OCI-LY7 (cell line): ENCODE results near the gene SLC13A1. TPM values are rescaled to one million over a fixed set of nuclear protein-coding genes. Genes with fewer than 3 reads are reported as not detected.

Experiments
- BruUV-seq: library from RNA; stranded (reverse); fragments of 400-500 nt; replicated peaks from 2 replicates; lab custom pipeline; 2021; lab: Mats Ljungman, UMichigan
- CTCF ChIA-PET: fragments of 300-600 bp; sonication (Branson Sonifier 250); formaldehyde crosslinking; loops from one replicate; lab custom pipeline; 2022; ENCODE audit warnings: antibody characterized with exemption; ENCODE audit not compliant: unreplicated experiment; lab: Charles Lee
- POLR2A ChIA-PET: fragments of 300-600 bp; sonication (Branson Sonifier 250); formaldehyde crosslinking; loops from one replicate; lab custom pipeline; 2022; ENCODE audit warnings: antibody characterized with exemption; lab: Charles Lee
- DNase-seq: peaks from one replicate; pipeline ENCODE4 v3.0.0-alpha.2; 2015; ENCODE audit warnings: low spot score
- H2AFZ ChIP-seq: fragments of 200-600 bp; sonication (generic), shearing (Covaris generic); 2 replicates; pipeline ENCODE4 v1.6.1; 2014; ENCODE audit warnings: mild to moderate bottlenecking, antibody characterized with exemption, low read length, moderate library complexity
- H3K27ac ChIP-seq: fragments of 200-600 bp; sonication (generic); 2 replicates; pipeline ENCODE4 v1.5.1; 2014; ENCODE audit warnings: mixed run types, low read depth, mild to moderate bottlenecking, moderate library complexity, low read length, inconsistent platforms; ENCODE audit not compliant: poor library complexity, severe bottlenecking
- H3K36me3 ChIP-seq: fragments of 200-600 bp; sonication (generic); 2 replicates; pipeline ENCODE4 v1.6.1; 2014; ENCODE audit warnings: mild to moderate bottlenecking, antibody characterized with exemption, low read length, moderate library complexity, mixed read lengths; ENCODE audit not compliant: insufficient read depth
- H3K4me1 ChIP-seq: fragments of 200-600 bp; sonication (generic); 2 replicates; pipeline ENCODE4 v1.5.1; 2014; ENCODE audit warnings: mild to moderate bottlenecking, low read length; ENCODE audit not compliant: insufficient read depth, poor library complexity, severe bottlenecking
- H3K4me2 ChIP-seq: fragments of 200-600 bp; sonication (generic); 2 replicates; pipeline ENCODE4 v1.6.1; 2014; ENCODE audit warnings: mild to moderate bottlenecking, low read length
- H3K4me3 ChIP-seq: fragments of 200-600 bp; sonication (generic); 2 replicates; pipeline ENCODE4 v1.5.1; 2014; ENCODE audit warnings: mild to moderate bottlenecking, low read depth, low read length; ENCODE audit not compliant: poor library complexity, severe bottlenecking
- H3K79me2 ChIP-seq: fragments of 200-600 bp; sonication (generic); 2 replicates; pipeline ENCODE4 v1.6.1; 2016; ENCODE audit warnings: low read depth, mild to moderate bottlenecking, low read length, moderate library complexity, mixed read lengths; ENCODE audit not compliant: insufficient read depth
- H3K9me2 ChIP-seq: fragments of 200-600 bp; sonication (generic); 2 replicates; pipeline ENCODE4 v1.6.1; 2016; ENCODE audit warnings: mild to moderate bottlenecking, low read length, mixed read lengths; ENCODE audit not compliant: insufficient read depth
- H3K9me3 ChIP-seq: fragments of 200-600 bp; sonication (generic); 2 replicates; pipeline ENCODE4 v1.6.1; 2014; ENCODE audit warnings: mild to moderate bottlenecking, mixed run types, low read length, mixed read lengths
- H4K20me1 ChIP-seq: fragments of 200-600 bp; sonication (generic); 2 replicates; pipeline ENCODE4 v1.6.1; 2014; ENCODE audit warnings: mild to moderate bottlenecking, antibody characterized with exemption, low read length, moderate library complexity, mixed read lengths; ENCODE audit not compliant: insufficient read depth
- CTCF ChIP-seq: fragments of 200-600 bp; sonication (generic); conservative IDR thresholded peaks from 2 replicates; pipeline ENCODE4 v1.5.1; 2014; ENCODE audit warnings: mild to moderate bottlenecking, antibody characterized with exemption, low read length, moderate library complexity, mixed read lengths
- EZH2phosphoT487 ChIP-seq: fragments of 200-600 bp; sonication (generic); IDR thresholded peaks from 2 replicates; pipeline ENCODE4 v1.6.1; 2018; ENCODE audit warnings: low read depth, borderline replicate concordance, mild to moderate bottlenecking, mixed run types, antibody characterized with exemption, low read length, moderate library complexity, mixed read lengths
- intact Hi-C: fragments of 100-400 bp; cut with micrococcal nuclease; formaldehyde crosslinking; loops from one replicate; pipeline ENCODE4 v1.10.0; 2022; ENCODE audit not compliant: unreplicated experiment
- total RNA-seq, 2 experiments: library from RNA; depleted of rRNA in 1 of 2; stranded (reverse); fragments of >200 nt in 1 of 2; shearing (Covaris generic) in 1 of 2; gene quantifications; 2 replicates each; pipeline ENCODE4 v1.2.3, GENCODE V29; 2014 to 2022

SLC13A1 gene
- total RNA-seq, 2 experiments from 2014 or later, result not detected

DNA sequence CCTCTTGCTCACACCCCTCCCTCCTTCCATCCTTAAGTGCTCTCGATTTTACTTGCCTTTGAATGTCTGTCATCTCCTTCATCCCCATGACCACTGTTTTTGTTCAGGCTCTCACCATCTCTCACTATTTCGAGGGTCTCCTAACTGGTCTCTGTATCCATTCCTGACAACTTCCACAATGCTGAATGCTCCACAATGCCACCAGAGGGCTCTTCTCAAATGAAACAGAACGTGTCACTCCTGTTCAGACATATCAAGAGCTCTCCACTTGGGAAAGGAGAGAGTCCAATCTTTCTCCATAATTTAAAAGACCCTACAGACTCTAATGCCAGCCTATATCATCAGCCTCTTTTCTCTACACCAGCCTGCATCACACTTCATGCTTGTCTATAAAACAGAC is 9.0 kb upstream of the SLC13A1 start:
- peak; percentile 44 for TF ChIP-seq CTCF
- no peak for TF ChIP-seq EZH2phosphoT487
- no peaks in the 10 kb centered on the region for H3K9me2 ChIP-seq
- DNase-seq, result peak; percentile 2
- no peaks in the 10 kb centered on the region for H3K9me3 ChIP-seq
- no peaks in the 10 kb centered on the region for H3K79me2 ChIP-seq
- no TSS peak for BruUV-seq
- H3K4me2 ChIP-seq, result no peak overlapping the region
- no peaks in the 10 kb centered on the region for H4K20me1 ChIP-seq
- H3K27ac ChIP-seq, result no peak overlapping the region
- H3K36me3 ChIP-seq, result no peaks in the 10 kb centered on the region
- POLR2A ChIA-PET, result no interaction called here
- CTCF ChIA-PET, result no interaction called here
- no peaks in the 10 kb centered on the region for H3K4me1 ChIP-seq
- no peak overlapping the region for H2AFZ ChIP-seq
- intact Hi-C loops, result no loop called here
- H3K4me3 ChIP-seq, result no peak overlapping the region

DNA sequence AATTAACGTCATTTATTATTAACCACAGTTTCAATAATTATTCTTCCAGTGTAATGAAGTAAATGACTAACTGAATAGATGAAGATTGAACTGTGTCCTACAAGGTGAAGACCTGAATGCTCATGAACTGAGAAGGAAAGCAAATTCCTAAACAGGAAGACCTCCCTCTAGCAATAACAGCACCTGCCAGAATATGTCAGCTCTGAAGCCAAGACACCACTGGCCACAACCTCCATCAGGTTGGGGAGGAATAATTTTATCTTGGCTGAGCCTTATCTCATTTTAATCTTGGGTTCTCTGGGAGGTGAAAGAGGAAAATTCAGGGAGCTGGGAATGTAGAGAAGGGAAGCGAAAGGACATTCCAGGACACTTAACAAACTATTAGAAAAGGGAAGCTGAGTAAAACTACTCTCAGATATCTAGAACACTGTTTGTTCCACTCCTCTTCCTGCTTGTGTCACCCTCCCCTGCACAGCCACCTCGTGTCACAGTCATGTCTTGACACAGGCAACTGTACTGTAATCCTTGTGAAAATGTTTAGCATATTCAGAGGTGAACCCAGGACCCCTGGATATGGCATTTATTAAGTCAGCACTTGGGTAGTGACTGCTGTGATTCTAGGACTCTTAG is 4.6 kb upstream of the SLC13A1 start:
- Histone ChIP-seq H3K9me3 (no peaks in the 10 kb centered on the region), H3K4me3 (no peak overlapping the region), H2AFZ (no peak overlapping the region), H3K9me2 (no peaks in the 10 kb centered on the region), H3K79me2 (no peaks in the 10 kb centered on the region), H3K4me1 (no peaks in the 10 kb centered on the region), H3K27ac (no peak overlapping the region), H3K4me2 (no peak overlapping the region), H3K36me3 (no peaks in the 10 kb centered on the region), H4K20me1 (no peaks in the 10 kb centered on the region)
- no TSS peak for BruUV-seq
- no peak for DNase-seq
- POLR2A ChIA-PET, result interaction anchor here (0.7 kb wide), 3 partner anchors 19 to 519 kb away, joined by 3 to 4 read pairs (median 3); no protein-coding TSS in a partner anchor
- CTCF ChIA-PET, result no interaction called here
- TF ChIP-seq EZH2phosphoT487, result no peak
- intact Hi-C loops, result no loop called here

GRCh38 chr7:123201901-123202300 is 2.1 kb upstream of the SLC13A1 start:
- H3K4me3 ChIP-seq, result no peak overlapping the region
- TF ChIP-seq CTCF (no peak), EZH2phosphoT487 (no peak)
- H4K20me1 ChIP-seq, result no peaks in the 10 kb centered on the region
- no peak overlapping the region for H2AFZ ChIP-seq
- CTCF ChIA-PET, result no interaction called here
- intact Hi-C loops, result no loop called here
- H3K9me3 ChIP-seq, result no peaks in the 10 kb centered on the region
- H3K4me2 ChIP-seq, result no peak overlapping the region
- POLR2A ChIA-PET, result no interaction called here
- H3K79me2 ChIP-seq, result no peaks in the 10 kb centered on the region
- H3K9me2 ChIP-seq, result no peaks in the 10 kb centered on the region
- no peak for DNase-seq
- no peaks in the 10 kb centered on the region for H3K36me3 ChIP-seq
- no TSS peak for BruUV-seq
- H3K27ac ChIP-seq, result no peak overlapping the region
- H3K4me1 ChIP-seq, result no peaks in the 10 kb centered on the region
